Liver (tissue), 9 donors: ENCODE results near the gene PER2. TPM values are rescaled to one million over a fixed set of nuclear protein-coding genes. Genes with fewer than 3 reads are reported as not detected.

ENCODE experiments used
- DNase-seq: peaks from one replicate; pipeline ENCODE4 v3.0.0-alpha.2; 2017; ENCODE audit warnings: low spot score
- H3K27ac ChIP-seq, 2 donors: one replicate each; pipeline ENCODE4 v1.7.0; 2013; ENCODE audit warnings: inconsistent platforms in 2 of 2, low read length in 2 of 2, control low read depth in 1 of 2, low read depth in 1 of 2, mild to moderate bottlenecking in 1 of 2
- H3K27me3 ChIP-seq, 4 donors: one replicate each; pipeline versions ENCODE4 v1.6.1 to v1.7.0; 2013; ENCODE audit warnings: low read length in 3 of 4, inconsistent platforms in 1 of 4, mild to moderate bottlenecking in 1 of 4, moderate library complexity in 1 of 4; ENCODE audit not compliant: control insufficient read depth in 4 of 4, insufficient read depth in 4 of 4
- H3K36me3 ChIP-seq, 4 donors: one replicate each; pipeline versions ENCODE4 v1.6.1 to v1.7.0; 2013; ENCODE audit warnings: low read length in 3 of 4, mild to moderate bottlenecking in 3 of 4, low read depth in 1 of 4, moderate library complexity in 1 of 4; ENCODE audit not compliant: control insufficient read depth in 4 of 4, insufficient read depth in 3 of 4
- H3K4me1 ChIP-seq, 4 donors: one replicate each; pipeline versions ENCODE4 v1.6.1 to v1.7.0; 2013; ENCODE audit warnings: low read length in 3 of 4, mild to moderate bottlenecking in 3 of 4, moderate library complexity in 1 of 4; ENCODE audit not compliant: control insufficient read depth in 4 of 4, insufficient read depth in 4 of 4
- H3K4me3 ChIP-seq, 3 donors: one replicate each; pipeline versions ENCODE4 v1.6.1 to v1.7.0; 2013; ENCODE audit warnings: low read length in 3 of 3, control low read depth in 1 of 3, low read depth in 1 of 3, mild to moderate bottlenecking in 1 of 3
- H3K9ac ChIP-seq, 2 donors: one replicate each; pipeline ENCODE4 v1.7.0; 2013; ENCODE audit warnings: low read length in 2 of 2, mild to moderate bottlenecking in 2 of 2, moderate library complexity in 2 of 2, control low read depth in 1 of 2, low read depth in 1 of 2
- H3K9me3 ChIP-seq, 4 donors: one replicate each; pipeline versions ENCODE4 v1.6.1 to v1.7.0; 2013; ENCODE audit warnings: low read length in 3 of 4; ENCODE audit not compliant: control insufficient read depth in 4 of 4
- EGR1 ChIP-seq, 2 donors: IDR thresholded peaks; 2 replicates each; pipeline ENCODE4 v1.6.1; 2016 to 2018; ENCODE audit warnings: antibody characterized with exemption in 2 of 2, low read depth in 2 of 2
- FOXA1 ChIP-seq: IDR thresholded peaks from 2 replicates; pipeline ENCODE4 v1.6.1; 2016; ENCODE audit warnings: antibody characterized with exemption
- FOXA2 ChIP-seq: IDR thresholded peaks from 2 replicates; pipeline ENCODE4 v1.6.1; 2016; ENCODE audit warnings: antibody characterized with exemption
- GABPA ChIP-seq, 2 donors: IDR thresholded peaks in 1 of 2; conservative IDR thresholded peaks in 1 of 2; 2 replicates each; pipeline ENCODE4 v1.6.1; 2016; ENCODE audit warnings: antibody characterized with exemption in 2 of 2, mild to moderate bottlenecking in 1 of 2, moderate library complexity in 1 of 2
- HNF4A ChIP-seq, 2 donors: conservative IDR thresholded peaks; 2 replicates each; pipeline ENCODE4 v1.6.1; 2016; ENCODE audit warnings: antibody characterized with exemption in 2 of 2, mild to moderate bottlenecking in 2 of 2
- HNF4G ChIP-seq: IDR thresholded peaks from 2 replicates; pipeline ENCODE4 v1.6.1; 2016; ENCODE audit warnings: antibody characterized with exemption
- JUND ChIP-seq, 2 donors: IDR thresholded peaks; 2 replicates each; pipeline ENCODE4 v1.6.1; 2016; ENCODE audit warnings: antibody characterized with exemption in 2 of 2
- NR2F2 ChIP-seq: IDR thresholded peaks from 2 replicates; pipeline ENCODE4 v1.6.1; 2016; ENCODE audit warnings: antibody characterized with exemption
- RAD21 ChIP-seq, 2 donors: IDR thresholded peaks; 2 replicates each; pipeline ENCODE4 v1.6.1; 2016; ENCODE audit warnings: antibody characterized with exemption in 2 of 2, mild to moderate bottlenecking in 2 of 2
- REST ChIP-seq: IDR thresholded peaks from 2 replicates; pipeline ENCODE4 v1.6.1; 2016; ENCODE audit warnings: antibody characterized with exemption, mild to moderate bottlenecking
- RXRA ChIP-seq, 2 donors: IDR thresholded peaks; 2 replicates each; pipeline ENCODE4 v1.6.1; 2017 to 2018; ENCODE audit warnings: antibody characterized with exemption in 2 of 2, mild to moderate bottlenecking in 1 of 2
- SP1 ChIP-seq: IDR thresholded peaks from 2 replicates; pipeline ENCODE4 v1.6.1; 2018; ENCODE audit warnings: antibody characterized with exemption, mild to moderate bottlenecking
- TAF1 ChIP-seq: conservative IDR thresholded peaks from 2 replicates; pipeline ENCODE4 v1.6.1; 2016; ENCODE audit warnings: antibody characterized with exemption, mild to moderate bottlenecking
- YY1 ChIP-seq: IDR thresholded peaks from 2 replicates; pipeline ENCODE4 v1.6.1; 2016; ENCODE audit warnings: antibody characterized with exemption, mild to moderate bottlenecking
- WGBS: extraction: QIAGEN DNeasy Blood & Tissue Kit; methylation state at CpG from one replicate; pipeline ENCODE4 v1.1.7; 2013; 5-methylcytosine and 5-hydroxymethylcytosine counted together
- polyA plus RNA-seq, 2 donors: library from polyadenylated mRNA; stranded (reverse) in 1 of 2; unstranded in 1 of 2; fragments of 200-250 nt in 1 of 2; fragments of >200 nt in 1 of 2; fragmentation: Nextera tagmentation in 1 of 2; extraction: Ambion mirVana in 1 of 2; gene quantifications; one replicate each; pipeline versions ENCODE4 v1.2.1 to v1.2.3, GENCODE V29; 2013 to 2015
- total RNA-seq, 2 donors: library from RNA; depleted of rRNA; stranded (reverse); fragments of >200 nt; gene quantifications; one replicate each; pipeline ENCODE4 v1.2.3, GENCODE V29; 2014
- TF ChIP-seq, protein P1 (sequence below): IDR thresholded peaks from 2 replicates; pipeline ENCODE4 v1.6.1; 2016; ENCODE audit warnings: antibody characterized with exemption
- TF ChIP-seq, protein P2 (sequence below): IDR thresholded peaks from 2 replicates; pipeline ENCODE4 v1.6.1; 2016; ENCODE audit warnings: antibody characterized with exemption
- TF ChIP-seq, protein P3 (sequence below): fragments of 150-350 bp; IDR thresholded peaks from 2 replicates; pipeline ENCODE4 v1.5.1; 2017; ENCODE audit warnings: improper control_type of control experiment, low read depth, low read length; ENCODE audit not compliant: missing input control
- TF ChIP-seq, protein P4 (sequence below): IDR thresholded peaks from 2 replicates; pipeline ENCODE4 v1.6.1; 2016; ENCODE audit warnings: antibody characterized with exemption
- donor health status: healthy.
- donor health status: healthy.
- donor health status: healthy.
- donor health status: healthy.
- donor health status: healthy.

The PER2 gene
- total and polyA plus RNA-seq, 4 donors, result 1.1 to 12.5 (median 4.1) TPM

GRCh38 chr2:238256111-238256510 lies 32.3 kb downstream of the PER2 start:
- 88% methylated on average over 6 of the region's 6 CpGs for WGBS

GRCh38 chr2:238255636-238256035 lies 32.8 kb downstream of the PER2 start:
- no peak for TF ChIP-seq NR2F2
- TF ChIP-seq JUND (IDR thresholded peaks at IDR 0.05), result no peak
- no peak for TF ChIP-seq GABPA (IDR thresholded peaks at IDR 0.05 in 1 of 2, conservative IDR thresholded peaks at IDR 0.05 in 1 of 2)
- no peak for TF ChIP-seq EGR1 (IDR thresholded peaks at IDR 0.05; ENCODE audit: low read depth in 2 of 2)
- no peak for TF ChIP-seq HNF4A (conservative IDR thresholded peaks at IDR 0.05)
- TF ChIP-seq, protein P1, sequence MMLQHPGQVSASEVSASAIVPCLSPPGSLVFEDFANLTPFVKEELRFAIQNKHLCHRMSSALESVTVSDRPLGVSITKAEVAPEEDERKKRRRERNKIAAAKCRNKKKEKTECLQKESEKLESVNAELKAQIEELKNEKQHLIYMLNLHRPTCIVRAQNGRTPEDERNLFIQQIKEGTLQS, result no peak
- no peak for TF ChIP-seq HNF4G
- TF ChIP-seq, protein P2, sequence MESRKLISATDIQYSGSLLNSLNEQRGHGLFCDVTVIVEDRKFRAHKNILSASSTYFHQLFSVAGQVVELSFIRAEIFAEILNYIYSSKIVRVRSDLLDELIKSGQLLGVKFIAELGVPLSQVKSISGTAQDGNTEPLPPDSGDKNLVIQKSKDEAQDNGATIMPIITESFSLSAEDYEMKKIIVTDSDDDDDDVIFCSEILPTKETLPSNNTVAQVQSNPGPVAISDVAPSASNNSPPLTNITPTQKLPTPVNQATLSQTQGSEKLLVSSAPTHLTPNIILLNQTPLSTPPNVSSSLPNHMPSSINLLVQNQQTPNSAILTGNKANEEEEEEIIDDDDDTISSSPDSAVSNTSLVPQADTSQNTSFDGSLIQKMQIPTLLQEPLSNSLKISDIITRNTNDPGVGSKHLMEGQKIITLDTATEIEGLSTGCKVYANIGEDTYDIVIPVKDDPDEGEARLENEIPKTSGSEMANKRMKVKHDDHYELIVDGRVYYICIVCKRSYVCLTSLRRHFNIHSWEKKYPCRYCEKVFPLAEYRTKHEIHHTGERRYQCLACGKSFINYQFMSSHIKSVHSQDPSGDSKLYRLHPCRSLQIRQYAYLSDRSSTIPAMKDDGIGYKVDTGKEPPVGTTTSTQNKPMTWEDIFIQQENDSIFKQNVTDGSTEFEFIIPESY, result no peak
- no peak for TF ChIP-seq FOXA2
- TF ChIP-seq RXRA (IDR thresholded peaks at IDR 0.05), result no peak
- no peak for TF ChIP-seq FOXA1
- TF ChIP-seq, protein P3, sequence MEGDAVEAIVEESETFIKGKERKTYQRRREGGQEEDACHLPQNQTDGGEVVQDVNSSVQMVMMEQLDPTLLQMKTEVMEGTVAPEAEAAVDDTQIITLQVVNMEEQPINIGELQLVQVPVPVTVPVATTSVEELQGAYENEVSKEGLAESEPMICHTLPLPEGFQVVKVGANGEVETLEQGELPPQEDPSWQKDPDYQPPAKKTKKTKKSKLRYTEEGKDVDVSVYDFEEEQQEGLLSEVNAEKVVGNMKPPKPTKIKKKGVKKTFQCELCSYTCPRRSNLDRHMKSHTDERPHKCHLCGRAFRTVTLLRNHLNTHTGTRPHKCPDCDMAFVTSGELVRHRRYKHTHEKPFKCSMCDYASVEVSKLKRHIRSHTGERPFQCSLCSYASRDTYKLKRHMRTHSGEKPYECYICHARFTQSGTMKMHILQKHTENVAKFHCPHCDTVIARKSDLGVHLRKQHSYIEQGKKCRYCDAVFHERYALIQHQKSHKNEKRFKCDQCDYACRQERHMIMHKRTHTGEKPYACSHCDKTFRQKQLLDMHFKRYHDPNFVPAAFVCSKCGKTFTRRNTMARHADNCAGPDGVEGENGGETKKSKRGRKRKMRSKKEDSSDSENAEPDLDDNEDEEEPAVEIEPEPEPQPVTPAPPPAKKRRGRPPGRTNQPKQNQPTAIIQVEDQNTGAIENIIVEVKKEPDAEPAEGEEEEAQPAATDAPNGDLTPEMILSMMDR, result no peak
- TF ChIP-seq REST, result no peak
- TF ChIP-seq YY1, result no peak
- TF ChIP-seq, protein P4, sequence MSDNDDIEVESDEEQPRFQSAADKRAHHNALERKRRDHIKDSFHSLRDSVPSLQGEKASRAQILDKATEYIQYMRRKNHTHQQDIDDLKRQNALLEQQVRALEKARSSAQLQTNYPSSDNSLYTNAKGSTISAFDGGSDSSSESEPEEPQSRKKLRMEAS, result no peak
- TF ChIP-seq SP1, result no peak
- TF ChIP-seq RAD21 (IDR thresholded peaks at IDR 0.05), result no peak
- no peak for TF ChIP-seq TAF1
- WGBS, result 97% methylated on average over 8 of the region's 8 CpGs
- Histone ChIP-seq H3K4me3 (no peak overlapping the region), H3K9ac (no peak overlapping the region), H3K9me3 (no peaks in the 10 kb centered on the region), H3K4me1 (peaks cover 0 to 20% (median 14%) of the 10 kb centered on the region in 4 donors), H3K27me3 (no peaks in the 10 kb centered on the region), H3K36me3 (peaks cover 13 to 71% (median 49%) of the 10 kb centered on the region in 4 donors), H3K27ac (no peak overlapping the region)
- no peak for DNase-seq

More at GRCh38 chr2:238256111-238256510, 32.3 kb downstream of the PER2 start:
- H3K36me3 ChIP-seq, result peaks cover 13 to 69% (median 48%) of the 10 kb centered on the region in 4 donors
- no peak overlapping the region for H3K4me3 ChIP-seq
- H3K4me1 ChIP-seq, result peaks cover 0 to 20% (median 14%) of the 10 kb centered on the region in 4 donors
- no peaks in the 10 kb centered on the region for H3K27me3 ChIP-seq
- H3K9me3 ChIP-seq, result no peaks in the 10 kb centered on the region
- TF ChIP-seq GABPA (IDR thresholded peaks at IDR 0.05 in 1 of 2, conservative IDR thresholded peaks at IDR 0.05 in 1 of 2), result no peak
- TF ChIP-seq NR2F2, result no peak
- TF ChIP-seq, protein P1, result no peak
- H3K9ac ChIP-seq, result no peak overlapping the region
- DNase-seq, result no peak
- no peak overlapping the region for H3K27ac ChIP-seq
